Ovary (tissue), 3 donors: ENCODE results near the gene LACTB.

ENCODE experiments used
- EP300 ChIP-seq: sonication (generic); formaldehyde crosslinking; IDR thresholded peaks from one replicate; pipeline ENCODE4 v1.6.1; 2017; ENCODE audit warnings: antibody characterized with exemption
- POLR2A ChIP-seq: fragments of 450-650 bp; IDR thresholded peaks from one replicate; pipeline ENCODE4 v1.6.1; 2017; ENCODE audit warnings: antibody characterized with exemption, mild to moderate bottlenecking, moderate library complexity
- TF ChIP-seq, protein P1 (sequence below), 3 donors: fragments of 450-650 bp in 2 of 3; fragments of 200-600 bp in 1 of 3; IDR thresholded peaks; one replicate each; pipeline versions ENCODE4 v1.5.1 to v1.8.0; 2016 to 2022; ENCODE audit warnings: antibody characterized with exemption in 3 of 3, mild to moderate bottlenecking in 1 of 3
- donor health status: DM: no; HTN: no; CAD: no.

DNA sequence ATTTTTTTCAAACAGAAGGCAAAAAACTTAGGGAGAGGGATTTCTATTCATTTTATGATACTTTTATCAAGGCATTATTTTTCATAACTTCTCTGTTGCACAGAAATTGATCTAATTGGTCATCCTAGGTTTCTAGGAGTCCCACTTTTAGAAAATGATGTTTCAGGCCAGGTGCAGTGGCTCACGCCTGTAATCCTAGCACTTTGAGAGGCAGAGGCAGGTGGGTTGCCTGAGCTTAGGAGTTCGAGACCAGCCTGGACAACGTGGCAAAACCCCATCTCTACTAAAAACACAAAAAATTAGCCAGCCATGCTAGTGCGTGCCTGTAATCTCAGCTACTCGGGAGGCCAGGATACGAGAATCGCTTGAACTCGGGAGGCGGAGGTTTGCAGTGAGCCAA lies 2.8 kb downstream of the LACTB start:
- TF ChIP-seq POLR2A = no peak
- TF ChIP-seq, protein P1, sequence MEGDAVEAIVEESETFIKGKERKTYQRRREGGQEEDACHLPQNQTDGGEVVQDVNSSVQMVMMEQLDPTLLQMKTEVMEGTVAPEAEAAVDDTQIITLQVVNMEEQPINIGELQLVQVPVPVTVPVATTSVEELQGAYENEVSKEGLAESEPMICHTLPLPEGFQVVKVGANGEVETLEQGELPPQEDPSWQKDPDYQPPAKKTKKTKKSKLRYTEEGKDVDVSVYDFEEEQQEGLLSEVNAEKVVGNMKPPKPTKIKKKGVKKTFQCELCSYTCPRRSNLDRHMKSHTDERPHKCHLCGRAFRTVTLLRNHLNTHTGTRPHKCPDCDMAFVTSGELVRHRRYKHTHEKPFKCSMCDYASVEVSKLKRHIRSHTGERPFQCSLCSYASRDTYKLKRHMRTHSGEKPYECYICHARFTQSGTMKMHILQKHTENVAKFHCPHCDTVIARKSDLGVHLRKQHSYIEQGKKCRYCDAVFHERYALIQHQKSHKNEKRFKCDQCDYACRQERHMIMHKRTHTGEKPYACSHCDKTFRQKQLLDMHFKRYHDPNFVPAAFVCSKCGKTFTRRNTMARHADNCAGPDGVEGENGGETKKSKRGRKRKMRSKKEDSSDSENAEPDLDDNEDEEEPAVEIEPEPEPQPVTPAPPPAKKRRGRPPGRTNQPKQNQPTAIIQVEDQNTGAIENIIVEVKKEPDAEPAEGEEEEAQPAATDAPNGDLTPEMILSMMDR (IDR thresholded peaks at IDR 0.05) = no peak
- TF ChIP-seq EP300 = no peak
